SK-N-SH (cell line): ENCODE data around the gene ADAMTSL5. TPM values are rescaled to one million over a fixed set of nuclear protein-coding genes. Genes with fewer than 3 reads are reported as not detected.

Experiments used
- CTCF ChIA-PET: fragments of 300-600, 350-600 bp; formaldehyde crosslinking; extraction: SDS; loops from one replicate; lab custom pipeline; 2021; lab: Yijun Ruan, JAX
- POLR2A ChIA-PET: fragments of 350-600 bp; sonication (Branson Sonifier 250); formaldehyde crosslinking; extraction: SDS; loops from one replicate; lab custom pipeline; 2020; ENCODE audit warnings: antibody characterized with exemption, inconsistent platforms; lab: Yijun Ruan, JAX
- DNase-seq: peaks from one replicate; pipeline ENCODE4 v3.0.0; 2012
- H2AFZ ChIP-seq: fragments of 200-600 bp; sonication (generic); 2 replicates; pipeline ENCODE4 v1.8.1; 2016; ENCODE audit warnings: antibody characterized with exemption, mild to moderate bottlenecking, low read depth
- H3F3A ChIP-seq: fragments of 200-600 bp; sonication (generic); replicated peaks from 2 replicates; pipeline ENCODE3; 2016; ENCODE audit warnings: antibody characterized with exemption, mild to moderate bottlenecking; ENCODE audit not compliant: insufficient read depth
- H3K27ac ChIP-seq, 2 experiments: fragments of 200-500 bp in 1 of 2; fragments of 200-600 bp in 1 of 2; sonication (Bioruptor generic) in 1 of 2; sonication (generic), shearing (Covaris generic) in 1 of 2; 2 replicates each; pipeline versions ENCODE4 v1.5.1 to v1.6.1; 2014 to 2016; ENCODE audit warnings: low read depth in 2 of 2, inconsistent platforms in 1 of 2, low read length in 1 of 2, mild to moderate bottlenecking in 1 of 2, mixed read lengths in 1 of 2
- H3K27me3 ChIP-seq: fragments of 200-600 bp; sonication (generic), shearing (Covaris generic); 2 replicates; pipeline ENCODE4 v1.6.1; 2016; ENCODE audit warnings: mixed run types; ENCODE audit not compliant: insufficient read depth
- H3K36me3 ChIP-seq, 2 experiments: fragments of 200-500 bp in 1 of 2; fragments of 200-600 bp in 1 of 2; sonication (Bioruptor generic) in 1 of 2; sonication (generic) in 1 of 2; replicated peaks in 1 of 2; 2 replicates each; pipeline versions ENCODE3 to v1.5.1; 2014 to 2016; ENCODE audit warnings: low read length in 1 of 2, mild to moderate bottlenecking in 1 of 2; ENCODE audit not compliant: insufficient read depth in 2 of 2, control insufficient read depth in 1 of 2
- H3K4me1 ChIP-seq, 2 experiments: fragments of 200-500 bp in 1 of 2; fragments of 200-600 bp in 1 of 2; sonication (Bioruptor generic) in 1 of 2; sonication (generic), shearing (Covaris generic) in 1 of 2; 2 replicates each; pipeline versions ENCODE4 v1.5.1 to v1.6.1; 2014 to 2016; ENCODE audit warnings: low read depth in 1 of 2, low read length in 1 of 2, mixed run types in 1 of 2; ENCODE audit not compliant: insufficient read depth in 2 of 2, control insufficient read depth in 1 of 2
- H3K4me2 ChIP-seq: fragments of 200-600 bp; sonication (generic), shearing (Covaris generic); 2 replicates; pipeline ENCODE4 v1.6.1; 2017; ENCODE audit warnings: mixed run types
- H3K4me3 ChIP-seq, 2 experiments: fragments of 200-500 bp in 1 of 2; fragments of 200-600 bp in 1 of 2; sonication (Bioruptor generic) in 1 of 2; sonication (generic), shearing (Covaris generic) in 1 of 2; 2 replicates each; pipeline versions ENCODE4 v1.5.1 to v1.8.1; 2014 to 2016; ENCODE audit warnings: low read depth in 2 of 2, inconsistent platforms in 1 of 2, low read length in 1 of 2, mild to moderate bottlenecking in 1 of 2, mixed read lengths in 1 of 2, moderate library complexity in 1 of 2
- H3K79me2 ChIP-seq: fragments of 200-600 bp; sonication (generic); 2 replicates; pipeline ENCODE4 v1.8.1; 2017; ENCODE audit warnings: mild to moderate bottlenecking; ENCODE audit not compliant: insufficient read depth
- H3K9ac ChIP-seq: fragments of 200-600 bp; sonication (generic); 2 replicates; pipeline ENCODE4 v1.6.1; 2017; ENCODE audit warnings: mixed run types
- H3K9me2 ChIP-seq: fragments of 200-600 bp; sonication (generic); 2 replicates; pipeline ENCODE4 v1.6.1; 2017; ENCODE audit warnings: mixed run types
- H3K9me3 ChIP-seq: fragments of 200-600 bp; sonication (generic); 2 replicates; pipeline ENCODE4 v1.6.1; 2017; ENCODE audit warnings: mixed run types, mild to moderate bottlenecking, moderate library complexity
- H4K20me1 ChIP-seq: fragments of 200-600 bp; sonication (generic); 2 replicates; pipeline ENCODE4 v1.6.1; 2017; ENCODE audit warnings: mild to moderate bottlenecking, mixed run types; ENCODE audit not compliant: insufficient read depth
- CHD2 ChIP-seq: fragments of 150-350 bp; IDR thresholded peaks from 2 replicates; pipeline ENCODE4 v1.6.1; 2018; ENCODE audit warnings: low read length; ENCODE audit not compliant: partially characterized antibody
- FOSL2 ChIP-seq: IDR thresholded peaks from 2 replicates; pipeline ENCODE4 v1.4.0; 2012; ENCODE audit warnings: low read depth, mild to moderate bottlenecking, moderate library complexity, borderline replicate concordance
- NFIC ChIP-seq: IDR thresholded peaks from 2 replicates; pipeline ENCODE4 v1.4.0; 2012; ENCODE audit warnings: borderline replicate concordance
- POLR2AphosphoS5 ChIP-seq: IDR thresholded peaks from 2 replicates; pipeline ENCODE4 v1.6.1; 2012; ENCODE audit warnings: low read depth, low read length
- RAD21 ChIP-seq: IDR thresholded peaks from 2 replicates; pipeline ENCODE4 v1.6.1; 2012; ENCODE audit warnings: mild to moderate bottlenecking, low read length
- RCOR1 ChIP-seq: fragments of 150-350 bp; IDR thresholded peaks from 2 replicates; pipeline ENCODE4 v1.6.1; 2017; ENCODE audit warnings: antibody characterized with exemption, low read length
- RXRA ChIP-seq: IDR thresholded peaks from 2 replicates; pipeline ENCODE4 v1.4.0; 2012; ENCODE audit warnings: low read depth, mild to moderate bottlenecking, borderline replicate concordance
- TCF12 ChIP-seq: IDR thresholded peaks from 2 replicates; pipeline ENCODE4 v1.4.0; 2012
- YY1 ChIP-seq: IDR thresholded peaks from 2 replicates; pipeline ENCODE4 v1.4.0; 2012; ENCODE audit warnings: low read depth, mild to moderate bottlenecking
- WGBS: methylation state at CpG from one replicate; pipeline ENCODE4 v1.1.6; 2017; ENCODE audit warnings: low lambda C conversion rate; 5-methylcytosine and 5-hydroxymethylcytosine counted together
- polyA plus RNA-seq, 3 experiments: library from polyadenylated mRNA; depleted of rRNA; stranded (reverse); fragments of >200 nt; gene quantifications; 2 replicates each; pipeline ENCODE4 v1.2.3, GENCODE V29; 2012
- TF ChIP-seq, protein P1 (sequence below): IDR thresholded peaks from 2 replicates; pipeline ENCODE4 v1.4.0; 2012; ENCODE audit warnings: low read depth, borderline replicate concordance
- TF ChIP-seq, protein P2 (sequence below): fragments of 200-600 bp; sonication (generic); IDR thresholded peaks from 2 replicates; pipeline ENCODE4 v1.6.1; 2017; ENCODE audit warnings: antibody characterized with exemption, mild to moderate bottlenecking, moderate library complexity
- TF ChIP-seq, protein P3 (sequence below): IDR thresholded peaks from 2 replicates; pipeline ENCODE4 v1.4.0; 2012; ENCODE audit warnings: low read depth, borderline replicate concordance
- TF ChIP-seq, protein P4 (sequence below): fragments of 150-350 bp; IDR thresholded peaks from 2 replicates; pipeline ENCODE4 v1.6.1; 2016; ENCODE audit warnings: mild to moderate bottlenecking, low read depth, low read length

Gene ADAMTSL5
- polyA plus RNA-seq, 1 of the 3 experiments (the other 2 are of a cell fraction): 5.7 TPM

DNA sequence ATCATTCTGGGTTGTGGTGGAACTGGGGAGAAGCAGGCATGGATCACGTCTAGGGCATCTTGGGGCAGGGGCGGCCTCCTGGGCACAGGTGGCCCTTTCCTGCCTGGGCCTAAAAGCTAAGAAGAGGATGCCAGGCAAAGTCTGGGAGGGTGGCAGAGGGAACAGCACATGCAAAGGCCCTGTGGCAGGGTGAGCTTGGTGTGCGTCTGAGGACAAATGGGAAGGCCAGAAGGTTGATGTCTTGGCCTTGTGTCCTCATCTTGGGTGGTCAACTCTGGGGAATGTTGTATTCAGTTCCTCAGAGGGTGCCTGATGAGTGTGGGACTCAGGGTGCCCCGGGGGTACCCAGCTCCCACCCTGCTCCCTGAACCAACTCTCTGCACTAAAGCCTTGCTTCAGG, 5.7 kb upstream of the ADAMTSL5 start:
- Histone ChIP-seq H3K4me1 (no peaks in the 10 kb centered on the region), H3K4me2 (no peak overlapping the region), H3K9me2 (no peaks in the 10 kb centered on the region), H3K36me3 (no peaks in the 10 kb centered on the region), H3K27me3 (peaks cover 11% of the 10 kb centered on the region), H3K9ac (no peak overlapping the region), H3K79me2 (no peaks in the 10 kb centered on the region), H4K20me1 (no peaks in the 10 kb centered on the region), H3K27ac (no peak overlapping the region), H3K9me3 (no peaks in the 10 kb centered on the region), H3F3A (peaks cover 13% of the 10 kb centered on the region), H2AFZ (no peak overlapping the region), H3K4me3 (no peak overlapping the region)
- no peak for TF ChIP-seq RCOR1
- no peak for TF ChIP-seq YY1
- TF ChIP-seq, protein P1, sequence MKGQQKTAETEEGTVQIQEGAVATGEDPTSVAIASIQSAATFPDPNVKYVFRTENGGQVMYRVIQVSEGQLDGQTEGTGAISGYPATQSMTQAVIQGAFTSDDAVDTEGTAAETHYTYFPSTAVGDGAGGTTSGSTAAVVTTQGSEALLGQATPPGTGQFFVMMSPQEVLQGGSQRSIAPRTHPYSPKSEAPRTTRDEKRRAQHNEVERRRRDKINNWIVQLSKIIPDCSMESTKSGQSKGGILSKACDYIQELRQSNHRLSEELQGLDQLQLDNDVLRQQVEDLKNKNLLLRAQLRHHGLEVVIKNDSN: no peak
- TF ChIP-seq, protein P2, sequence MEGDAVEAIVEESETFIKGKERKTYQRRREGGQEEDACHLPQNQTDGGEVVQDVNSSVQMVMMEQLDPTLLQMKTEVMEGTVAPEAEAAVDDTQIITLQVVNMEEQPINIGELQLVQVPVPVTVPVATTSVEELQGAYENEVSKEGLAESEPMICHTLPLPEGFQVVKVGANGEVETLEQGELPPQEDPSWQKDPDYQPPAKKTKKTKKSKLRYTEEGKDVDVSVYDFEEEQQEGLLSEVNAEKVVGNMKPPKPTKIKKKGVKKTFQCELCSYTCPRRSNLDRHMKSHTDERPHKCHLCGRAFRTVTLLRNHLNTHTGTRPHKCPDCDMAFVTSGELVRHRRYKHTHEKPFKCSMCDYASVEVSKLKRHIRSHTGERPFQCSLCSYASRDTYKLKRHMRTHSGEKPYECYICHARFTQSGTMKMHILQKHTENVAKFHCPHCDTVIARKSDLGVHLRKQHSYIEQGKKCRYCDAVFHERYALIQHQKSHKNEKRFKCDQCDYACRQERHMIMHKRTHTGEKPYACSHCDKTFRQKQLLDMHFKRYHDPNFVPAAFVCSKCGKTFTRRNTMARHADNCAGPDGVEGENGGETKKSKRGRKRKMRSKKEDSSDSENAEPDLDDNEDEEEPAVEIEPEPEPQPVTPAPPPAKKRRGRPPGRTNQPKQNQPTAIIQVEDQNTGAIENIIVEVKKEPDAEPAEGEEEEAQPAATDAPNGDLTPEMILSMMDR: no peak
- no peak for TF ChIP-seq TCF12
- no peak for TF ChIP-seq NFIC
- no peak for TF ChIP-seq FOSL2
- no peak for TF ChIP-seq RXRA
- TF ChIP-seq, protein P3, sequence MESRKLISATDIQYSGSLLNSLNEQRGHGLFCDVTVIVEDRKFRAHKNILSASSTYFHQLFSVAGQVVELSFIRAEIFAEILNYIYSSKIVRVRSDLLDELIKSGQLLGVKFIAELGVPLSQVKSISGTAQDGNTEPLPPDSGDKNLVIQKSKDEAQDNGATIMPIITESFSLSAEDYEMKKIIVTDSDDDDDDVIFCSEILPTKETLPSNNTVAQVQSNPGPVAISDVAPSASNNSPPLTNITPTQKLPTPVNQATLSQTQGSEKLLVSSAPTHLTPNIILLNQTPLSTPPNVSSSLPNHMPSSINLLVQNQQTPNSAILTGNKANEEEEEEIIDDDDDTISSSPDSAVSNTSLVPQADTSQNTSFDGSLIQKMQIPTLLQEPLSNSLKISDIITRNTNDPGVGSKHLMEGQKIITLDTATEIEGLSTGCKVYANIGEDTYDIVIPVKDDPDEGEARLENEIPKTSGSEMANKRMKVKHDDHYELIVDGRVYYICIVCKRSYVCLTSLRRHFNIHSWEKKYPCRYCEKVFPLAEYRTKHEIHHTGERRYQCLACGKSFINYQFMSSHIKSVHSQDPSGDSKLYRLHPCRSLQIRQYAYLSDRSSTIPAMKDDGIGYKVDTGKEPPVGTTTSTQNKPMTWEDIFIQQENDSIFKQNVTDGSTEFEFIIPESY: no peak
- TF ChIP-seq CHD2: no peak
- TF ChIP-seq, protein P4, sequence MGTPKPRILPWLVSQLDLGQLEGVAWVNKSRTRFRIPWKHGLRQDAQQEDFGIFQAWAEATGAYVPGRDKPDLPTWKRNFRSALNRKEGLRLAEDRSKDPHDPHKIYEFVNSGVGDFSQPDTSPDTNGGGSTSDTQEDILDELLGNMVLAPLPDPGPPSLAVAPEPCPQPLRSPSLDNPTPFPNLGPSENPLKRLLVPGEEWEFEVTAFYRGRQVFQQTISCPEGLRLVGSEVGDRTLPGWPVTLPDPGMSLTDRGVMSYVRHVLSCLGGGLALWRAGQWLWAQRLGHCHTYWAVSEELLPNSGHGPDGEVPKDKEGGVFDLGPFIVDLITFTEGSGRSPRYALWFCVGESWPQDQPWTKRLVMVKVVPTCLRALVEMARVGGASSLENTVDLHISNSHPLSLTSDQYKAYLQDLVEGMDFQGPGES: no peak
- no peak for TF ChIP-seq RAD21
- ChIA-PET POLR2A (no interaction called here), CTCF (interaction anchor here (1.4 to 2.5 kb wide), 2 partner anchors 16 to 27 kb away, joined by 3 to 12 read pairs; no protein-coding TSS in a partner anchor)
- 59% methylated on average over 4 of the region's 4 CpGs for WGBS
- DNase-seq: no peak

DNA sequence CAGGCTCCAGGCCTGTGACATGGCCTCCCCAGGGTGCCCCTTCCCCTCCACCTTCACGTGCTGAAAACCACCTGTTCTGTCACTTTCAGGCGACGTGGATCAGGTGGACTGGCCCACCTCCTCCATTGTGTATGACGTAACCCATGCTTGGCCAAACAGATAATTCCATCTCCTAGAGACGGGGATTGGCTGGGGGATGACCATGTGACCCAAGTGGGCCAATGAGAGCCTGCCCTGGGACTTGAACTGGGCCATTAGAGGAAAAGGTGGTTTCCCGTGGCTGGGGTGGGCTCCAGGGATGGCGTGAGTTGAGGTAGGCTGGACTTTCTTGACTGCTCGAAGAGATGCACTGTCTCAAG, 3.6 kb upstream of the ADAMTSL5 start:
- Histone ChIP-seq H3F3A (peaks cover 12% of the 10 kb centered on the region), H4K20me1 (no peaks in the 10 kb centered on the region), H3K4me1 (no peaks in the 10 kb centered on the region), H3K27me3 (no peaks in the 10 kb centered on the region), H3K4me3 (no peak overlapping the region), H2AFZ (no peak overlapping the region), H3K9me3 (no peaks in the 10 kb centered on the region), H3K9ac (no peak overlapping the region), H3K79me2 (no peaks in the 10 kb centered on the region), H3K36me3 (no peaks in the 10 kb centered on the region), H3K27ac (no peak overlapping the region)
- ChIA-PET POLR2A (no interaction called here), CTCF (no interaction called here)
- WGBS: 46% methylated on average over 8 of the region's 8 CpGs
- TF ChIP-seq, protein P1: peak; percentile 56; the same call in 1 of the 2 replicates
- TF ChIP-seq RCOR1 (no peak), POLR2AphosphoS5 (no peak)
- TF ChIP-seq, all 33 proteins: peak for 1
- DNase-seq: no peak
- Histone ChIP-seq H3K4me2 (no peak overlapping the region), H3K9me2 (no peaks in the 10 kb centered on the region)
